ENCODE measurements around the gene VWDE.
A peak's percentile ranks its signal among the peaks of the same experiment; 100 is the strongest.
"Not testable (repeated sequence)": the region's sequence is repeated elsewhere in the genome, so short reads cannot be mapped to it uniquely, and the experiment has no call there.

Gene VWDE

GRCh38 chr7:12403287-12404181, at the start of gene VWDE:
Gene VWDE, minus strand, starts transcription at chr7:12403865. Its CDS starts 149 bp downstream, at chr7:12403716.
- peak; percentile 22 to 66 for DNase-seq

- not testable (repeated sequence) for DNase-seq
Observed at GRCh38 chr7:12453136-12453535, 49.5 kb upstream of the VWDE start.

DNA sequence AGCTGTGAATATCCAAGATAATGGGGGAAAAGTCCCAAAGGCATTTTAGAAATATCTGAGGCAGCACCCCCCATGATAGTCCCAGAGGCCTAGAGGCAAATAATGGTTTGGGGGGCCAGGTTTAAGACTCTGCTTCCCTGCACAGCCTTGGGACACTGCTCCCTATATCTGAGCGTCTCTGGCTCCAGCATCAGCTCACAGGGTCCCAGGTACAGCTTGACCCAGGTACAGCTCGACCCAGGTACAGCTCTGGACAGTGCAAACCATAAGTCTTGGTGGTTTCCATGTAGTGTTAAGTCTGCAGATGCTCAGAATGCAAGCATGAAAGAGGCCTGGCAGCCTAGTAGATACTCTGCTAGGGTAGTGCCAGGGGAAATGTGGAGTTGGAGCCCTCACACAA, 47.0 kb upstream of the VWDE start:
- DNase-seq = no peak

DNA sequence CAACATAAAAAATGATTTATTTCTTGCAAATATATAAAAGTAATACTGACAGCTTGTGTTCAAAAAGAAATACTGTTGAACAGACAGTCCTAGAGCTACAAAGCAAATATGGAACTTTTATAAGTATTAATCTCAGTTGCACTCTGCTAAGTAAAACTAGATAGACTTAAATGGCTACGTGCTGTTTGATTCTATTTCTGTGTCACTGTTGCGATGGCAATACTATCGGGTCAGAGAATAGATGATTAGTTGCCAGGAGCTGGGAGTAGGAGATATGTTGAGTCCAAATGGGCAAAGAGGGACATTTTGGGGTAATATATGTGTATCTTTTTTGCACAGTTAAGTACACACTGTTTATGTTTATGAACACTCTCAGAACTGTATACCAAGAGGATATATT, 41.1 kb upstream of the VWDE start:
- DNase-seq = no peak

GRCh38 chr7:12440229-12440628, 36.6 kb upstream of the VWDE start:
- no peak for DNase-seq

DNA sequence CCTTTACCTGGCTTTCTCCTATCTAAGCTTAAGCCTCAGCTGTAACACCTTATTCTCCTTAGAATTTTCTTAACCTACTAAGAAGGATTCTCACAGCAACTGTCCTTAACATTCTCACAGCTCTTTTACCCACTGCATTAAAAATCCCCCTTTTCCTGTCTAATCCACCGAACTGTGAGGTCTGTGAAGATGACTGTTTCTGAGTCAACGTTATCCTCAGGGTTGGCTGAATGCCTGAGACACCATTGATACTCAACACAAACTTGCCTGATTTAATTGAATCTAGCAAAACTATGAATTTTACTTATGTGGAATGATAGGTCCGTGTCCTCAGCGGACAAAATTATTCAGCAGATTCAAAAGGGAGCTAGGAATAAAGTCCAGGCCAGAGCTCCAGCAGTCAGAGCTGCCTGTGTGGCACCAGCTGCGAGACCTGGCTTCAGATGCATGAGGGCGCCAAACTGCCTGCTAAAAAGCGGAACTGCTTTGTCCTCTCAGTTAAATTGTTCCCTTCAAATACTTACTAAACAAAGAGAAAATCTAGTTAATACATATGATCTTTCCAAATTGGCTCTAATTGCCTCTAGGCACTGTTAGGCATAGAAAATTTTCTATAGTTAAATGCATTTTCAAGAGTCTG, 33.4 kb upstream of the VWDE start:
- no peak for DNase-seq

- no peak for DNase-seq
Observed at GRCh38 chr7:12436126-12436525, 32.5 kb upstream of the VWDE start.

GRCh38 chr7:12434012-12434642, 30.5 kb upstream of the VWDE start:
- no peak for DNase-seq

DNA sequence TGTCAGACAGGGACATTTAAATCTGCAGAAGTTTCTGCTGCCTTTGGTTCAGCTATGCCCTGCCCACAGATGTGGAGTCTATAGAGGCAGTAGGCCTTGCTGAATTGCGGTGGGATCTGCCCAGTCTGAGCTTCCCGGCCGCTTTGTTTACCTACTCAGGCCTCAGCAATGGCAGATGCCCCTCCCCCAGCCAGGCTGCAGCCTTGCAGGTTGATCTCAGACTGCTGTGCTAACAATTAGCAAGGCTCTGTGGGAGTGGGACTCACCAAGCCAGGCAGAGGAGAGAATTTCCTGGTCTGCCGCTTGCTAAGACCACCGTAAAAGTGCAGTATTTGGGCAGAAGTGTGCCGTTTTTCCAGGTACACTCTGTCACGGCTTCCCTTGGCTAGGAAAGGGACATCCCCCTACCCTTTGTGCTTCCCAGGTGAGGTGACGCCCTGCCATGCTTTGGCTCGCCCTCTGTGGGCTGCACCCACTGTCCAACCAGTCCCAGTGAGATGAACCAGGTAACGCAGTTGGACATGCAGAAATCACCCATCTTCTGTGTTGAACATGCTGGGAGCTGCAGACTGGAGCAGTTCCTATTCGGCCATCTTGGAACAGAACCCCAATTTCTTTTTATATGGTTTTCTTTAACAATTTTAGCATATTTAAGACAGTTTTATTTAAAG, 28.4 kb upstream of the VWDE start:
- no peak for DNase-seq

- DNase-seq = no peak
Observed at GRCh38 chr7:12425311-12425710, 21.6 kb upstream of the VWDE start.

GRCh38 chr7:12423997-12424745, 20.5 kb upstream of the VWDE start:
- no peak for DNase-seq

- DNase-seq = no peak
Observed at GRCh38 chr7:12423355-12423996, 19.8 kb upstream of the VWDE start.

GRCh38 chr7:12422554-12423320, 19.1 kb upstream of the VWDE start:
- no peak for DNase-seq

DNA sequence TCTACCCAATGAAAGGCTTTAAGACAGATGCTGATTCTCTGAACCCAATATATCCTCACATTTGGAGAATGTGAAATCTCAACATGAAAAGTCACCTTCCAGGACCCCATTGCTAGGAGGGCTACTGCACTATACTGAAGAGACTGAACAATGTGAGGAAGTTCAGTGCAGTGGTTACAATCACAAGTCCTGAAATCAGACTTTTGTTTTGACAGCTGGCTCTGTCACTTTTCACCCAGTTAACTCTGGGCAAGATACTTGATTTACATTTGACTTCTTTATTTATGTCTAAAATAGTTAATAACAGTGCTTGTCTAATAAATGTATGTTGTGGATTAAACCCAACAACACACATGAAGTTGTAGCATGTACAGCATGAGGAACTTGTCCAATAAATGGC, 14.8 kb upstream of the VWDE start:
- no peak for DNase-seq

DNA sequence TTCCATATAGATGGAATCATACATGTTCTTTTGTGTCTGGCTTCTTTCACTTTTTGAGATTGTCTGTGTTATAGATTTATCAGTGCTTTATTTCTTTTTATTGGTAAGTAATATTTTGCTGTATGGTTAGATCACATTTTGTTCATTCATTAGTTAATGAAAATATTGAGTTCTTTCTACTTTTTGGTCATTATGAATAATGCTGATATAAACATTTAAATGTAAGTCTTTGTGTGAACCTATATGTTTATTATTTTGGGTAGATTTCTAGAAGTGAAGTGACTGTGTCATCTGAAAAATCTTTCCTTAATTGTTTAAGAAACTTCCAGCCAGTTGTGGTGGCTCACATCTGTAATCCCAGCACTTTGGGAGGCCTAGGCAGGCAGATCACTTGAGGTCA, 11.4 kb upstream of the VWDE start:
- no peak for DNase-seq

GRCh38 chr7:12412407-12412806, 8.7 kb upstream of the VWDE start:
- no peak for DNase-seq

DNA sequence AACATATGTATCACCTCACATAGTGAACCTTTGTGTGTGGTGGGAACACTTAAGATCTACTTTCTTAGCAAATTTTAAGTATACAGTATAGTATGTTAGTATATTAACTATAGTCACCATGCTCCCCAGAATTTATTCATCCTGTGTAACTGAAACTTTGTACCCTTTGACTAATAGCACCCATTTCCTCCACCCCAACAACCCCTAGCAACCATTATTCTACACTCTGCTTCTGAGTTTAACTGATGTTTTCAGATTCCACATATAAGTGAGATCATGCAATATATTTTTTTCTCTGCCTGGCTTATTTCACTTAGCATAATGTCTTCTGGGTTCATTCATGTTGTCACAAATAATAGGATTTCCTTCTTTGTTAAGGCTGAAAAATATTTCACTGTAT, 6.9 kb upstream of the VWDE start:
- DNase-seq = no peak

GRCh38 chr7:12409097-12409711, 5.5 kb upstream of the VWDE start:
- DNase-seq = no peak

DNA sequence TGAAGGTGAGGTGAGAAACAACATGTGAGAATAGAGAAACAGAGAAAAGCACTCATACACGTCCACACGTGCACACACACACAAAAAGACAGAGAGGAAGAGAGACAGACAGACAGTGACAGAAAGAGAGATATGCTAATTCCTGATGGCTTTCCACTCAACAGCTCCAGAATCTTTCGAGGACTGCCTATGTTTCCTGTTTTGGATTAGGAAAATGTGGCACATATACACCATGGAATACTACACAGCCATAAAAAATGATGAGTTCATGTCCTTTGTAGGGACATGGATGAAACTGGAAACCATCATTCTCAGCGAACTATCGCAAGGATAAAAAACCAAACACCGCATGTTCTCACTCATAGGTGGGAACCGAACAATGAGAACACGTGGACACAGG, 4.0 kb upstream of the VWDE start:
- DNase-seq = not testable (repeated sequence)

GRCh38 chr7:12402365-12402725, 1.3 kb downstream of the VWDE start:
- no peak for DNase-seq
